Smooth muscle cell (in vitro differentiated cells): ENCODE measurements around the gene PPP1R26. TPM values are rescaled to one million over a fixed set of nuclear protein-coding genes. Genes with fewer than 3 reads are reported as not detected.
A peak's percentile ranks its signal among the peaks of the same experiment; 100 is the strongest.
"Not testable (repeated sequence)": the region's sequence is repeated elsewhere in the genome, so short reads cannot be mapped to it uniquely, and the experiment has no call there.

Experiments
- DNase-seq: peaks from one replicate; lab custom pipeline; 2025; ENCODE audit not compliant: unreplicated experiment; lab: John Stamatoyannopoulos, UW
- H2AFZ ChIP-seq: fragments of 200-600 bp; sonication (generic); 2 replicates; pipeline ENCODE4 v1.6.0; 2016; ENCODE audit warnings: antibody characterized with exemption, low read depth, mild to moderate bottlenecking
- H3F3A ChIP-seq: fragments of 200-600 bp; sonication (generic); 2 replicates; pipeline ENCODE4 v1.6.0; 2017; ENCODE audit warnings: antibody characterized with exemption, low read depth
- H3K27ac ChIP-seq: fragments of 200-600 bp; sonication (generic); 2 replicates; pipeline ENCODE4 v1.5.1; 2016; ENCODE audit warnings: low read depth, mild to moderate bottlenecking
- H3K27me3 ChIP-seq: fragments of 200-600 bp; sonication (generic); 2 replicates; pipeline ENCODE4 v1.6.1; 2016; ENCODE audit warnings: low read depth, mild to moderate bottlenecking
- H3K36me3 ChIP-seq: fragments of 200-600 bp; sonication (generic); 2 replicates; pipeline ENCODE4 v1.5.1; 2016; ENCODE audit warnings: low read depth
- H3K4me1 ChIP-seq: fragments of 200-600 bp; sonication (generic); 2 replicates; pipeline ENCODE4 v1.5.1; 2016; ENCODE audit warnings: low read depth
- H3K4me2 ChIP-seq: fragments of 200-600 bp; sonication (generic); 2 replicates; pipeline ENCODE4 v1.6.0; 2016; ENCODE audit warnings: mild to moderate bottlenecking
- H3K4me3 ChIP-seq: fragments of 200-600 bp; sonication (generic); 2 replicates; pipeline ENCODE4 v1.5.1; 2016; ENCODE audit warnings: mild to moderate bottlenecking
- H3K79me2 ChIP-seq: fragments of 200-600 bp; sonication (generic); 2 replicates; pipeline ENCODE4 v1.6.0; 2016; ENCODE audit warnings: low read depth, mild to moderate bottlenecking
- H3K9ac ChIP-seq: fragments of 200-600 bp; sonication (generic); 2 replicates; pipeline ENCODE4 v1.6.0; 2016; ENCODE audit warnings: low read depth
- H3K9me3 ChIP-seq: fragments of 200-600 bp; sonication (generic); replicated peaks from 2 replicates; pipeline ENCODE4 v1.5.1; 2016; ENCODE audit warnings: low read depth
- H4K20me1 ChIP-seq: fragments of 200-600 bp; sonication (generic); 2 replicates; pipeline ENCODE4 v1.6.0; 2016; ENCODE audit warnings: low read depth
- WGBS: methylation state at CpG from one replicate; pipeline ENCODE4 v1.1.7; 2016; ENCODE audit warnings: low lambda C conversion rate; 5-methylcytosine and 5-hydroxymethylcytosine counted together
- polyA plus RNA-seq: library from polyadenylated mRNA; unstranded; fragments of >200 nt; fragmentation: Nextera tagmentation; extraction: Ambion mirVana; gene quantifications from 2 replicates; pipeline ENCODE4 v1.2.1, GENCODE V29; 2016
- total RNA-seq: library from RNA; depleted of rRNA; stranded (reverse); fragments of >200 nt; gene quantifications from 2 replicates; pipeline ENCODE4 v1.2.3, GENCODE V29; 2014
- TF ChIP-seq, protein P1 (sequence below): fragments of 200-600 bp; sonication (generic); IDR thresholded peaks from 2 replicates; pipeline ENCODE4 v1.5.1; 2017; ENCODE audit warnings: borderline replicate concordance, mild to moderate bottlenecking, antibody characterized with exemption; ENCODE audit not compliant: insufficient read depth, poor library complexity, severe bottlenecking

PPP1R26 gene
- total and polyA plus RNA-seq, 2 experiments from 2014 or later: 7.7 to 8.1 TPM

- H3K4me3 ChIP-seq: no peak overlapping the region
- H4K20me1 ChIP-seq: no peaks in the 10 kb centered on the region
- 94% methylated on average over 25 of the region's 31 CpGs for WGBS
- H3K27me3 ChIP-seq: no peaks in the 10 kb centered on the region
- no peak overlapping the region for H2AFZ ChIP-seq
- H3K9ac ChIP-seq: no peak overlapping the region
- H3K4me1 ChIP-seq: no peaks in the 10 kb centered on the region
- DNase-seq: no peak
- H3K79me2 ChIP-seq: no peaks in the 10 kb centered on the region
- TF ChIP-seq, protein P1, sequence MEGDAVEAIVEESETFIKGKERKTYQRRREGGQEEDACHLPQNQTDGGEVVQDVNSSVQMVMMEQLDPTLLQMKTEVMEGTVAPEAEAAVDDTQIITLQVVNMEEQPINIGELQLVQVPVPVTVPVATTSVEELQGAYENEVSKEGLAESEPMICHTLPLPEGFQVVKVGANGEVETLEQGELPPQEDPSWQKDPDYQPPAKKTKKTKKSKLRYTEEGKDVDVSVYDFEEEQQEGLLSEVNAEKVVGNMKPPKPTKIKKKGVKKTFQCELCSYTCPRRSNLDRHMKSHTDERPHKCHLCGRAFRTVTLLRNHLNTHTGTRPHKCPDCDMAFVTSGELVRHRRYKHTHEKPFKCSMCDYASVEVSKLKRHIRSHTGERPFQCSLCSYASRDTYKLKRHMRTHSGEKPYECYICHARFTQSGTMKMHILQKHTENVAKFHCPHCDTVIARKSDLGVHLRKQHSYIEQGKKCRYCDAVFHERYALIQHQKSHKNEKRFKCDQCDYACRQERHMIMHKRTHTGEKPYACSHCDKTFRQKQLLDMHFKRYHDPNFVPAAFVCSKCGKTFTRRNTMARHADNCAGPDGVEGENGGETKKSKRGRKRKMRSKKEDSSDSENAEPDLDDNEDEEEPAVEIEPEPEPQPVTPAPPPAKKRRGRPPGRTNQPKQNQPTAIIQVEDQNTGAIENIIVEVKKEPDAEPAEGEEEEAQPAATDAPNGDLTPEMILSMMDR: no peak
- peaks cover 7% of the 10 kb centered on the region for H3F3A ChIP-seq
- no peak overlapping the region for H3K4me2 ChIP-seq
- H3K36me3 ChIP-seq: no peaks in the 10 kb centered on the region
- no peaks in the 10 kb centered on the region for H3K9me3 ChIP-seq
- H3K27ac ChIP-seq: no peak overlapping the region
Observed at GRCh38 chr9:135525241-135526088, 45.9 kb downstream of the PPP1R26 start.

DNA sequence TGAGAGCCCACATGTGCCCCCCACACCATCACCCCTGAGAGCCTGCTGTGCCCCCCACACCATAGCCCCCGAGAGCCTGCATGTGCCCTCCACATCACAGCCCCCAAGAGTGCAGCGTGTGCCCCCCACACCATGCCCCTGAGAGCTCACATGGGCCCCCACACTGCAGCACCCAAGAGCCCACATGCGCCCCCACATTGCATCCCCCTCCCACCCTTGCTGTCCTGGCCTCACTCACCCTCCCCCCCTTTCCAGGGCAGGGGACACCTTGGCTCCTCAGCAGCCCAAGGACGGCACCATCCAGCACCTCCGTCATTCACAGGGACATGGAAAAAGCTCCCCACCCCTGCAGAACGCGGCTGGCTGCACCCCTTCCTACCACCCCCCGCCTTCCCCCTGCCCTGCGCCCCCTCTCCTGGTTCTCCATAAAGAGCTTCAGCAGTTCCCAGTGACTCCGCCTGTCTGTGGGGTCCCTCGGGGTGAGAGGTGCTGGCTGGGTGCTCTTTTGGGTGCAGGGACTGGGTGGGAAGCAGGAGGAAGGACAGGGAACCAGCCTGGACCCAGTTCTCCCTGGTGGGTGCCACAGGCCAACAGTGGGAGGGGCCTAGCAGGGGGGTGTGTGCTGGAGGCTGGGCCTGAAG, 46.6 kb downstream of the PPP1R26 start:
- no peaks in the 10 kb centered on the region for H3K27me3 ChIP-seq
- H3K9me3 ChIP-seq: no peaks in the 10 kb centered on the region
- TF ChIP-seq, protein P1: no peak
- no peaks in the 10 kb centered on the region for H3K4me1 ChIP-seq
- H3K9ac ChIP-seq: no peak overlapping the region
- no peak for DNase-seq
- WGBS: 94% methylated on average over 11 of the region's 11 CpGs
- H3K4me2 ChIP-seq: no peak overlapping the region
- H3K79me2 ChIP-seq: no peaks in the 10 kb centered on the region
- H2AFZ ChIP-seq: no peak overlapping the region
- no peak overlapping the region for H3K27ac ChIP-seq
- no peaks in the 10 kb centered on the region for H3K36me3 ChIP-seq
- no peak overlapping the region for H3K4me3 ChIP-seq
- H3F3A ChIP-seq: peaks cover 7% of the 10 kb centered on the region
- no peaks in the 10 kb centered on the region for H4K20me1 ChIP-seq

DNA sequence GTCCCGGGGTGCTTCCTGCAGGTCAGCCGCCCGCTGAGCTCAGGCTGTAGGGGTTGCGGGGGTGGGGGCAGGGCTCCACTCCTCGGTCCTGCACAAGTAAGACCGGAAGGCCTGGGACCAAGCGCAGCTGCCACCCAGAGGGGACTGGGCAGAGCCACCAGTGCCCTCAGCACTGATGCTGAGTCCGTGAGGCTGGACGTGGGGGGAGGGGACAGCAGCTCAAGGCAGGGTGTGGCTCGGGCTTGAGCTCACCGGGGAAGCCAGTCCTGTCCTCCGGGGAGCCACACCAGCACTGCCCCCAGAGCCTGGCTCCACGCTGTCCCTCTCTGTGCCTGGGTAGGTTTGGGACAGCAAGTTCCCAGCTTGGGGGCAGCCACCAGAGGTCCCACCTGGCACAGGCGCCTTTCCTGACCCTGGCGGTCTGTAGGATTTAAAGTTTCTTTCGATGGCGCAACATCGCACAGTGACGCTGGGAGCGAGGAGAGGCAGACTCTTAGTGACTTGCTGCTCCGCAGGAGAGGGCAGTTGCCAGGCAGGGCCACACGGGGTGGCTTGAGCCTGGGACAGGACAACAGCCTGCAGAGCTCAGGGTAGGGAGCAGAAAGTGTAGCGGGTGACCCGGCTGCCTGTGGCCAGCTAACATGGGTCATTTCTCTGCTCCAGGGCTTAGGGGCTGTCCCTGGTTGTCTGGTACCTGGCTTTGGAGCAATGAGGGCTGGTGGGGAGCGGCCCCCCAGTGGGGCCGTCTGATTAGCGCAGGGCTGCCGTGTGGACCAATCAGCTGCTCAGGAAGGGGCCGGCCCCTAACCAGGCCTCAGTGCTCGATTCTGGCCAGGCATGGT, 47.4 kb downstream of the PPP1R26 start:
- Histone ChIP-seq H3K36me3 (no peaks in the 10 kb centered on the region), H3K27me3 (no peaks in the 10 kb centered on the region), H2AFZ (no peak overlapping the region), H3K9me3 (no peaks in the 10 kb centered on the region), H3K4me3 (no peak overlapping the region), H3K4me1 (no peaks in the 10 kb centered on the region), H3F3A (peaks cover 7% of the 10 kb centered on the region), H3K9ac (no peak overlapping the region), H3K27ac (no peak overlapping the region), H4K20me1 (no peaks in the 10 kb centered on the region), H3K79me2 (no peaks in the 10 kb centered on the region), H3K4me2 (no peak overlapping the region)
- no peak for DNase-seq
- WGBS: 77% methylated on average over 27 of the region's 30 CpGs
- TF ChIP-seq, protein P1: no peak

- 76% methylated on average over 10 of the region's 10 CpGs for WGBS
- H3K9ac ChIP-seq, H3K27me3 ChIP-seq, H4K20me1 ChIP-seq, DNase-seq, H3K4me3 ChIP-seq, H3F3A ChIP-seq, H3K9me3 ChIP-seq, H3K4me1 ChIP-seq, H2AFZ ChIP-seq, H3K4me2 ChIP-seq, H3K79me2 ChIP-seq, H3K36me3 ChIP-seq: not testable (repeated sequence)
- H3K27ac ChIP-seq: peak overlapping the region; percentile 68
Observed at GRCh38 chr9:135528842-135529435, 49.4 kb downstream of the PPP1R26 start.
